Gastrocnemius medialis (tissue), 4 donors: ENCODE data around the gene CD79A.

Source experiments
- POLR2A ChIP-seq, 2 donors: fragments of 450-650 bp; IDR thresholded peaks; one replicate each; pipeline ENCODE4 v1.6.1; 2017; ENCODE audit warnings: antibody characterized with exemption in 2 of 2, mild to moderate bottlenecking in 2 of 2, moderate library complexity in 2 of 2
- TF ChIP-seq, protein P1 (sequence below), 5 experiments: fragments of 450-650 bp in 3 of 5; fragments of 200-600 bp in 2 of 5; sonication (generic) in 2 of 5; IDR thresholded peaks in 4 of 5; conservative IDR thresholded peaks in 1 of 5; 1 replicate in 4 of 5; 2 replicates in 1 of 5; pipeline ENCODE4 v1.5.1; 2016 to 2019; ENCODE audit warnings: antibody characterized with exemption in 5 of 5, mild to moderate bottlenecking in 3 of 5, moderate library complexity in 3 of 5

DNA sequence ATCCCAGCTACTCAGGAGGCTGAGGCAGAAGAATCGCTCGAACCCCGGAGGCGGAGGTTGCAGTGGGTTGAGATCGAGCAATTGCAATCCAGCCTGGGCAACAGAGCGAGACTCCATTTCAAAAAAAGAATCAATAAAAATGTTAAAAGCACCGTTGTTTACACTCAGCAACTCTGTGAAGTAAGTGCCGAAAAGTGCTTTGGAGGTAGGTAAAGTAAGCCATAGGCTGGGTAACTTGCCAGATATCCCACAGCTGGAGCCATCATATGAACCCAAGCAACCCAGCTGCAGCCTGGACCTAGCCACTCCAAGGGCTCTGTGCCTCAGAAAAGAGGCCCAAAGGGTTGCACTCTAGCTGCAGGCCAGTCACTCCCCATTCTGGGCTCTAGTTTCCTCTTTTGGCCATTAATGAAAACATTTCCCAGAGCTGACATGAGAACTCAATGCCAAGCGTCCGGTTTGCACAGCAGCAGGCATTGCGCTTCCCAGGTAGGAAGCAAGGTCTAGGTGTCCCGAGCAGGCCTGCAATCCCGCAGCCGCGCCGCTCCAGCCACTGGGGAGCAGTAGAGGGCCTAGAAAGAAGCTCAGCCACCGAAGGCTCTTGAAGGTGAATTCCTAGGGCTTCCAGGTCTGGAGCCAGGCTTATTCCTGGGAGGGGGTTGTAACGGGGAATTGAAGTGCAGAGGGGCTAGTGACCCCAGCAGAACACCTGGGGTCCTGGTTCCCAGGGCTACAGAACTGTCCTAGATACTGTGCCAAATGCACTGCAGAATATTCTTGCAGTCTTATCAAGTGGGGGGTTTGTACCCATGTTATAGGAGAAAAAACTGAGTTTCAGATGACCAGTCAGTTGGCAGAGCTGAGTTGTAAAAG lies 4.1 kb upstream of the CD79A start:
- TF ChIP-seq, protein P1, sequence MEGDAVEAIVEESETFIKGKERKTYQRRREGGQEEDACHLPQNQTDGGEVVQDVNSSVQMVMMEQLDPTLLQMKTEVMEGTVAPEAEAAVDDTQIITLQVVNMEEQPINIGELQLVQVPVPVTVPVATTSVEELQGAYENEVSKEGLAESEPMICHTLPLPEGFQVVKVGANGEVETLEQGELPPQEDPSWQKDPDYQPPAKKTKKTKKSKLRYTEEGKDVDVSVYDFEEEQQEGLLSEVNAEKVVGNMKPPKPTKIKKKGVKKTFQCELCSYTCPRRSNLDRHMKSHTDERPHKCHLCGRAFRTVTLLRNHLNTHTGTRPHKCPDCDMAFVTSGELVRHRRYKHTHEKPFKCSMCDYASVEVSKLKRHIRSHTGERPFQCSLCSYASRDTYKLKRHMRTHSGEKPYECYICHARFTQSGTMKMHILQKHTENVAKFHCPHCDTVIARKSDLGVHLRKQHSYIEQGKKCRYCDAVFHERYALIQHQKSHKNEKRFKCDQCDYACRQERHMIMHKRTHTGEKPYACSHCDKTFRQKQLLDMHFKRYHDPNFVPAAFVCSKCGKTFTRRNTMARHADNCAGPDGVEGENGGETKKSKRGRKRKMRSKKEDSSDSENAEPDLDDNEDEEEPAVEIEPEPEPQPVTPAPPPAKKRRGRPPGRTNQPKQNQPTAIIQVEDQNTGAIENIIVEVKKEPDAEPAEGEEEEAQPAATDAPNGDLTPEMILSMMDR (IDR thresholded peaks at IDR 0.05 in 4 of 5, conservative IDR thresholded peaks at IDR 0.05 in 1 of 5), result peak in 2 of 5 experiments; percentile 39 to 58
- no peak for TF ChIP-seq POLR2A (IDR thresholded peaks at IDR 0.05)
